NCI-H187 (cell line): ENCODE measurements around the gene UGT1A7.
"Not testable (repeated sequence)": the region's sequence is repeated elsewhere in the genome, so short reads cannot be mapped to it uniquely, and the experiment has no call there.

ENCODE experiments used
- DNase-seq, 2 experiments: peaks; one replicate each; lab custom pipeline; 2025; lab: John Stamatoyannopoulos, UW

The UGT1A7 gene

GRCh38 chr2:233681521-233682099 lies at the start of gene UGT1A7:
Gene UGT1A7, plus strand, starts transcription at chr2:233681901. Its CDS starts 37 bp downstream, at chr2:233681938.
- DNase-seq: no peak

- DNase-seq: not testable (repeated sequence)
Measured at GRCh38 chr2:233636306-233636705, 45.4 kb upstream of the UGT1A7 start, which contains the start of gene UGT1A10. Gene UGT1A10, plus strand, starts transcription at chr2:233636448. Its CDS starts 75 bp downstream, at chr2:233636523.

- DNase-seq: no peak
Measured at GRCh38 chr2:233638836-233639235, 42.9 kb upstream of the UGT1A7 start.

DNA sequence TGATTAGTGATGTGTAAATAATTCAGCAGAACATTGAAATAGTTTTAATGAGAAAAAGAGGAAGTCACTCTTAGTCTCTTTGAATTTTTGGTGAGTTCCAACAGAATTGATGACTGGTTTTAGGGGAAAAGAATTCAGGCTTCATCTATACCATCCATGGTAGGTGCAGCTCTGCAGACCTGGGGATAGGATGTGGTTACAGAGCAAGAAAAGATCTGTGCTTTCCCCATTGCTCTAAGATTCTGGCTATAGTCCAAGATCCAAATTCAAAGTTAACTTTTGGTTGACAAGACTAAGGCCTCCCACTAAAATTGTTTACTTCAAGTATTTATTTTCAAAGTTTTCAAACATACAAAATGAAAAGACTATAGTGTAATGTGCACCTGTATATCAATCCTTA lies 41.8 kb upstream of the UGT1A7 start:
- no peak for DNase-seq

GRCh38 chr2:233643128-233643527 lies 38.6 kb upstream of the UGT1A7 start:
- no peak for DNase-seq

DNA sequence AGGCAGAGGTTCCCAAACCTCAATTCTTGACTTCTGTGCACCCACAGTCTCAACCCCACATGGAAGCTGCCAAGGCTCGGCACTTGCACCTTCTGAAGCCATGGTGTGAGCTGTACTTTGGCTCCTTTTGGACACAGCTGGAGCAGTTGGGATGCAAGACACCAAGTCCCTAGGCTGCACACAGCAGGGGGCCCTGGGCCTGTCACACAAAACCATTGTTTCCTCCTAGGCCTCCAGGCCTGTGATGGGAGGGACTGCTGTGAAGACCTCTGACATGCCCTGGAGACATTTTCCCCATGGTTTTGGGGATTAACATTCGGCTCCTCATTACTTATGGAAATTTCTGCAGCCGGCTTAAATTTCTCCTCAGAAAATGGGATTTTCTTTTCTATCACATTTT lies 35.7 kb upstream of the UGT1A7 start:
- DNase-seq: not testable (repeated sequence)

DNA sequence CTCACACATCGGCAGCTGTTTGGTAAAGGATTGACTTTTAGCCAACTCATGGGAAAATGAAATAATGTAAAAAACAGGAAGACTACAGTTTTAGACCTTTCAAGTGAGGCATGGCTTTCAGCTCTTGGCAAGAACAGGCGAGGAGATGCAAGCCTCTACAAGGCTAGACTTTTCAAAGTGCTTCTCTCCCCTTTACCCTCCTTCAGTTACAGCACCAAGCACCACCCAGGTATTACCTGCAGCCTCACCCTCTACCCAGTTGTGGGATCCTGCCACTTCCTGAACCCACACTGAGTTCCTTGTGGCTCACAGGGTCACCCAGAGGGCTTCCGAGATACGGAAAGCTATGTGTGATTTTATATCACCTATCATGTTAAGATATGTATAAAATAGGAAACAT lies 30.7 kb upstream of the UGT1A7 start:
- no peak for DNase-seq

- DNase-seq: no peak
Measured at GRCh38 chr2:233651430-233651829, 30.3 kb upstream of the UGT1A7 start.

GRCh38 chr2:233654501-233654900 lies 27.2 kb upstream of the UGT1A7 start:
- no peak for DNase-seq

- no peak for DNase-seq
Measured at GRCh38 chr2:233655043-233655442, 26.7 kb upstream of the UGT1A7 start.

DNA sequence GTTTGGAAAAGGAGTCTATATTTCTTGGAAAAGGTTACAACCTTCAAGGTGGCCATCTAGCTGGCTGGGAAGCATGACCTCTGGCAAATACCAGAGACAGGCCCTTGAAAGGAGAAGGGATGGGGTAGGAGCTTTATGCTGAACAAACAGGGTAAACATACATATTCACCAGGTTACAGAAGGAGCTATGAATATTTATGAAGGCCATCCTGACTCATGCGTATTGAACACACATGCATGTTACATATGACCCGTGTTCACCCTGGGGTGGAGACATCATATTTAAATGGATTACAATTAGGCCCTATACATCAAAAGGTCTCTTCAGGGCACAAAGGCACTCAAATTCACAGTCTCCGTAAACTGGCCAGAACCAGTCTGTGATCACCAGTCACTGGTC lies 25.8 kb upstream of the UGT1A7 start:
- not testable (repeated sequence) for DNase-seq

DNA sequence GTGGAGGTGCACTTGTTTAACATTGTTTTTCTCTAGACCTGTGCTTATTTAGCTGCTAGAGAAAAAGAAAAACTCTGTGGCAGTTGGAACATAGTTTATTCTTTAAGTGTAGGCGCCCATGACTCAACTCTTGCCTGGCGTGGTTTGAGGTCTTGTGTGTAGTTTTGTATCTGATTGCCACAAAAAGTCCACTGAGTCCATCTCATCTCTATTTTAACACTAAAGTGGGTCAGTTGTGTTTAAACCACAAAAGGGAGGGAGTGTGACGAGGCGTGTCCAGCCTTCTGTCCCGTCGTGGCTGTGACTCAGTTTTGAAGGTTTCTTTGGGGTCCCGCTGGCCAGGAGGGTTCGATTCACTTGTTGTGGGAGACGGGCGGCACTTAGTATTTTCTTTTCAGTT lies 25.3 kb upstream of the UGT1A7 start:
- DNase-seq: no peak

DNA sequence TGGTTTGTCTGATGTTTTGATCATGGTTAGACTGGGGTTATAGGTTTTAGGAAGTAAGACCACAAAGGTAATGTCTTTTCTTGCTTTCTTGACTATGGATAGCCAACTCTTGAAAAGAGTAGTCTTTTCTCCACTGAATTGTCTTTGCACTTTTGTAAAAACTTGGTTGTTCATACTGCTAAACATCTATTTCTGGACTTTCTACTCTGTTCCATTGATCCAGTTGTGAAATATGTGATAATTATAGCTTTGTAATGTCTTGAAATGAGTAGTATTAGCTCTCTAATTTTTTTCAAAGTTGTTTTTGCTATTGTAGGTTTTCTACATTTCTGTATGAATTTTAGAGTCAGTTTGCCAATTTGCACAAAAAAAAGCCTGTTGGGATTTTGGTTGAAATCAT lies 23.1 kb upstream of the UGT1A7 start:
- DNase-seq: no peak

DNA sequence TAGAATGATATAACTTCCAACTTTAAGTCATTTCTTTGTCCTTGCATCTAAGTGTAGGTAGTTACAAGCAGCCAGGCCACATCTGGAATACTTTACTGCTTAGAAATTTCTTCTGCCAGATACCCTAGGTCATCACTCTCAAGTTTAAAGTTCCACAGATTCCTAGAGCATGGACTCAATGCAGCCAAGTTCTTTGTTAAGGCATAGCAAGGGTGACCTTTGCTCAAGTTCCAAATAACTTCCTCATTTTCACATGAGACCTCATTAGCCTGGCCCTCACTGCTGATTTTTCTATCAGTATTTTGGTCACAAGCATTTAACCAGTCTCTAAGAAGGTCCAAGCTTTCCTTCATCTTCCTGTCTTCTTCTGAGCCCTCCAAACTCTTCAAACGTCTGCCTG lies 17.8 kb upstream of the UGT1A7 start:
- DNase-seq: no peak

- DNase-seq: no peak
Measured at GRCh38 chr2:233668605-233669260, 13.0 kb upstream of the UGT1A7 start.

DNA sequence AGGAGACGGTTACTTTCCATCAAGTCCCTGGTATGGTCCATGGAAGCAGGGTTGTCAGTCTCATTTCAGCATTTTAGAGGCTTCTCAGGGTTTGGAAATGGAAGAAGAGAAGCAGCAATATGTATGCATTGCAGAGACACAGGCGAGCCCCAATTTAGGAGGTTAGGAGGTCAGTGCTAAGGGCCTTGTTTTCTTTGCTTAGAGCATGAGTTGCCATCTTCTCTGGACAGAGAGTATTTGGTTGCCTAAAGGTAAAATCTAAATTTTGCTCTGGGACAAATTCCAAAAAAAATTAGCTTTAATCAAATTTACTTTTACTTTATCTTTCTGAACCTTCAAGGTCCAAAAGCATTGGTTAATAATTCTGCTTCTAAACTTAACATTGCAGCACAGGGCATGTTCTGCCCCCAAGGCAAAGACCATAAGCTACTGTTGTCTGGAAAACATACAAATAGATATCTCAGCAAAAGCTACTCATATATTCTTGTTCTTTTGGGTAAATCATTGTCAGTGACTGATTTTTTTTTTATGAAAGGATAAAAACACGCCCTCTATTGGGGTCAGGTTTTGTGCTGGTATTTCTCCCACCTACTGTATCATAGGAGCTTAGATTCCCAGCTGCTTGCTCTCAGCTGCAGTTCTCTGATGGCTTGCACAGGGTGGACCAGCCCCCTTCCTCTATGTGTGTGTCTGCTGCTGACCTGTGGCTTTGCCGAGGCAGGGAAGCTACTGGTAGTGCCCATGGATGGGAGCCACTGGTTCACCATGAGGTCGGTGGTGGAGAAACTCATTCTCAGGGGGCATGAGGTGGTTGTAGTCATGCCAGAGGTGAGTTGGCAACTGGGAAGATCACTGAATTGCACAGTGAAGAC lies 10.2 kb upstream of the UGT1A7 start, which contains the start of gene UGT1A9:
Gene UGT1A9 (plus strand): TSS at position 609 of the 872 bp plus-strand sequence. CDS start 37 bp downstream, at position 646.
- no peak for DNase-seq

GRCh38 chr2:233672886-233673285 lies 8.8 kb upstream of the UGT1A7 start:
- DNase-seq: no peak

DNA sequence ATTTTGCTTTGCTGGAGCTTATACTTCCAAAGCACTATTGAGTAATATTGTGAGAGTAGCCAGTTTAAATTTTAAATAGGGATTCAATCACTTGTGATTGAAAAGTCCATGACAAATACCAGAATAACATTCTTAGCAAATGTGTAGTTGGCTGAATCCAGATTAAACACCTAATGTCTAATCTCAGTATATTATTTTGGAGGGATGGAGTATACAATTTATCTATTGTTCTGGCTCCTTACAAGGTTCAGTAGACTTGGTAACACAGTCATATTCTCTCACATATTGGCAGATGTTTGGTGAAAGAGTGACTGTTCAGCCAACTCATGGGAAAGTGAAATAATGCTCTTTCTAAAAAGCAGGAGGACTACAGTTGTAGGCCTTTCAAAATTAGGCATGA lies 7.8 kb upstream of the UGT1A7 start:
- no peak for DNase-seq

DNA sequence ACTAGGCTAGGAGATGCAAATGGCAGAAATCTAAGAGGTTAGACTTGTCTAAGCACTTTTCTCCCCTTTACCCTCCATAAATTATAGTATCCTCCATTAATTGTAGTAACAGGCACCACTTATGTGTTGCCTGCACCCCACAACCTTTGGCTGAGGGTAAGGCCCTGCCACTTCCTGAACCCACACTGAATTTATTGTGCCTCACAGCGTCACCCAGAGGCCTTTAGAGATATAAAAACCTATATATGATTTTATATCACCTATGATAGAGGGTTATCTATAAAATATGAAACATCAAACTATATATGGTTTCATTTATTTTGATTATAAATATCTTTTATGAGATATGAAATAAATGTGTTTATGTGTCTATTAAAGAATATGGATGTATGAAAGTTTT lies 7.4 kb upstream of the UGT1A7 start:
- no peak for DNase-seq

DNA sequence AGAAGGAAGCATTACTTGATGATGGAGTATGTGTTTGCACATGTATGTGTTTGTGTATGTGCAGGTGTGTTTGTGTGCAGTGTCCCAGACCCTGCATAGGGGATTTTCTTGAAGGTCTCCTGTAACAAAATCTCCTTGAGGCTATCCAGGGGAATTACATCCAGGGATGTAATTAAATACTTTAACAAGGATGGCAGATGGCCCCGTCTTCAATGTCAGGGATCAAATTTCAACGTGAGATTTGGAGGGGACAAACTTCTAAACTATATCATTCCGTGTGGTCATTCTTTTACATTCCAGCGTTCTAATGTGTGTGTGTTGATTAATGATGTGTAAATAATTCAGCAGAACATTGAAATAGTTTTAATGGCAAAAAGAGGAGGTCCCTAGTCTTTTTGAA lies 6.7 kb upstream of the UGT1A7 start:
- no peak for DNase-seq

- no peak for DNase-seq
Measured at GRCh38 chr2:233676046-233676445, 5.7 kb upstream of the UGT1A7 start.

- no peak for DNase-seq
Measured at GRCh38 chr2:233679196-233679595, 2.5 kb upstream of the UGT1A7 start.
